ENCODE data around the gene SYDE1. TPM values are rescaled to one million over a fixed set of nuclear protein-coding genes. Genes with fewer than 3 reads are reported as not detected.
"Not testable (repeated sequence)": the region's sequence is repeated elsewhere in the genome, so short reads cannot be mapped to it uniquely, and the experiment has no call there.

Gene SYDE1
- total RNA-seq, 2 experiments from 2014 or later: 0.22 TPM; not detected in 1

- H3K27ac Mint-ChIP-seq: no peak overlapping the region
- intact Hi-C loops (cut with DNase I, micrococcal nuclease): loop anchor here in 1 of 2 experiments (10.0 kb wide), 1 partner anchor 172 kb away; no protein-coding TSS in a partner anchor
- no peaks in the 10 kb centered on the region for H3K36me3 Mint-ChIP-seq (ENCODE audit: low read depth)
These were observed 14.2 kb upstream of the SYDE1 start for GRCh38 chr19:15093001-15093400.

GRCh38 chr19:15096223-15096622 lies 11.0 kb upstream of the SYDE1 start:
- H3K9me3 ChIP-seq (ENCODE audit: control insufficient read depth in 1 of 2, insufficient read depth in 1 of 2, low read length in 2 of 2): no peaks in the 10 kb centered on the region
- no peak overlapping the region for H3K4me3 ChIP-seq (ENCODE audit: low read length)
- Mint-ChIP-seq H3K9me3 (no peaks in the 10 kb centered on the region), H3K4me3 (no peak overlapping the region), H3K27ac (no peak overlapping the region), H3K27me3 (no peaks in the 10 kb centered on the region), H3K36me3 (ENCODE audit: low read depth) (no peaks in the 10 kb centered on the region), H3K4me1 (ENCODE audit: low read depth) (peaks cover 8% of the 10 kb centered on the region)
- no peak for TF ChIP-seq CTCF (IDR thresholded peaks at IDR 0.05)
- H3K27me3 ChIP-seq (ENCODE audit: control insufficient read depth in 1 of 2, insufficient read depth in 2 of 2, low read length in 2 of 2): no peaks in the 10 kb centered on the region
- CTCF ChIA-PET: no interaction called here
- ATAC-seq (ENCODE audit: poor library complexity) (no peak), DNase-seq (no peak)
- no peak overlapping the region for H3K27ac ChIP-seq (ENCODE audit: low read depth in 1 of 2, low read length in 2 of 2)
- H3K4me1 ChIP-seq (ENCODE audit: insufficient read depth, low read length): peaks cover 8% of the 10 kb centered on the region
- no peaks in the 10 kb centered on the region for H3K36me3 ChIP-seq (ENCODE audit: insufficient read depth, low read length)
- POLR2A ChIA-PET: no interaction called here
- intact Hi-C loops (cut with DNase I, micrococcal nuclease): loop anchor here in 1 of 2 experiments (10.0 kb wide), 1 partner anchor 169 kb away; no protein-coding TSS in a partner anchor

More at GRCh38 chr19:15093001-15093400, 14.2 kb upstream of the SYDE1 start:
- Histone ChIP-seq H3K27ac (ENCODE audit: low read depth in 1 of 2, low read length in 2 of 2) (no peak overlapping the region), H3K9me3 (ENCODE audit: control insufficient read depth in 1 of 2, insufficient read depth in 1 of 2, low read length in 2 of 2) (no peaks in the 10 kb centered on the region), H3K36me3 (ENCODE audit: insufficient read depth, low read length) (no peaks in the 10 kb centered on the region), H3K4me3 (ENCODE audit: low read length) (no peak overlapping the region), H3K27me3 (ENCODE audit: control insufficient read depth in 1 of 2, insufficient read depth in 2 of 2, low read length in 2 of 2) (peaks cover 0 to 5% of the 10 kb centered on the region in 2 experiments), H3K4me1 (ENCODE audit: insufficient read depth, low read length) (peaks cover 8% of the 10 kb centered on the region)
- H3K27me3 Mint-ChIP-seq: peaks cover 1% of the 10 kb centered on the region
- no peak for DNase-seq
- ChIA-PET CTCF (interaction anchor here (1.1 to 1.8 kb wide), 5 partner anchors 9 to 340 kb away, joined by 3 to 18 read pairs (median 8); a partner anchor contains a TSS), POLR2A (interaction anchor here (1.2 to 1.8 kb wide), 2 partner anchors 326 to 340 kb away, joined by 3 to 11 read pairs; partner anchors contain the start of gene AKAP8L)
- no peak for ATAC-seq (ENCODE audit: poor library complexity)
- no peaks in the 10 kb centered on the region for H3K9me3 Mint-ChIP-seq
- TF ChIP-seq CTCF (IDR thresholded peaks at IDR 0.05): no peak
- no peak overlapping the region for H3K4me3 Mint-ChIP-seq
- H3K4me1 Mint-ChIP-seq (ENCODE audit: low read depth): peaks cover 8% of the 10 kb centered on the region

- H3K27ac ChIP-seq (ENCODE audit: low read depth in 1 of 2, low read length in 2 of 2); ATAC-seq (ENCODE audit: poor library complexity); H3K4me1 ChIP-seq (ENCODE audit: insufficient read depth, low read length); H3K36me3 Mint-ChIP-seq (ENCODE audit: low read depth); H3K4me1 Mint-ChIP-seq (ENCODE audit: low read depth); H3K9me3 Mint-ChIP-seq; POLR2A ChIA-PET; H3K9me3 ChIP-seq (ENCODE audit: control insufficient read depth in 1 of 2, insufficient read depth in 1 of 2, low read length in 2 of 2); DNase-seq; H3K36me3 ChIP-seq (ENCODE audit: insufficient read depth, low read length); H3K4me3 Mint-ChIP-seq; H3K27me3 Mint-ChIP-seq; CTCF ChIA-PET; H3K27ac Mint-ChIP-seq; H3K4me3 ChIP-seq (ENCODE audit: low read length); H3K27me3 ChIP-seq (ENCODE audit: control insufficient read depth in 1 of 2, insufficient read depth in 2 of 2, low read length in 2 of 2): not testable (repeated sequence)
- intact Hi-C loops (cut with DNase I, micrococcal nuclease): loop anchor here in 1 of 2 experiments (10.0 kb wide), 1 partner anchor 167 kb away; no protein-coding TSS in a partner anchor
These were observed 9.2 kb upstream of the SYDE1 start for GRCh38 chr19:15097980-15098379.

- TF ChIP-seq CTCF (IDR thresholded peaks at IDR 0.05): no peak
- no peak overlapping the region for H3K27ac Mint-ChIP-seq
These were observed 8.7 kb upstream of the SYDE1 start for GRCh38 chr19:15098460-15098859.

More at GRCh38 chr19:15098460-15098859, 8.7 kb upstream of the SYDE1 start:
- Mint-ChIP-seq H3K4me3 (no peak overlapping the region), H3K36me3 (ENCODE audit: low read depth) (peaks cover 3% of the 10 kb centered on the region), H3K27me3 (no peaks in the 10 kb centered on the region), H3K9me3 (no peaks in the 10 kb centered on the region), H3K4me1 (ENCODE audit: low read depth) (no peaks in the 10 kb centered on the region)
- ChIA-PET CTCF (no interaction called here), POLR2A (no interaction called here)
- DNase-seq (no peak), ATAC-seq (ENCODE audit: poor library complexity) (no peak)
- no peak overlapping the region for H3K4me3 ChIP-seq (ENCODE audit: low read length)
- H3K36me3 ChIP-seq (ENCODE audit: insufficient read depth, low read length): no peaks in the 10 kb centered on the region
- H3K27me3 ChIP-seq (ENCODE audit: control insufficient read depth in 1 of 2, insufficient read depth in 2 of 2, low read length in 2 of 2): no peaks in the 10 kb centered on the region
- intact Hi-C loops (cut with DNase I, micrococcal nuclease): loop anchor here in 1 of 2 experiments (10.0 kb wide), 1 partner anchor 166 kb away; no protein-coding TSS in a partner anchor
- H3K4me1 ChIP-seq (ENCODE audit: insufficient read depth, low read length): no peaks in the 10 kb centered on the region
- H3K27ac ChIP-seq (ENCODE audit: low read depth in 1 of 2, low read length in 2 of 2): no peak overlapping the region
- peaks cover 6 to 9% of the 10 kb centered on the region in 2 experiments for H3K9me3 ChIP-seq (ENCODE audit: control insufficient read depth in 1 of 2, insufficient read depth in 1 of 2, low read length in 2 of 2)

All from CD4-positive, alpha-beta T cell (primary cell).